NCI-H2227 treated with DMSO at 0.1 percent for 48 hours (cell line): ENCODE results near the gene NOMO2.
"Not testable (repeated sequence)": the region's sequence is repeated elsewhere in the genome, so short reads cannot be mapped to it uniquely, and the experiment has no call there.

Experiments
- DNase-seq: peaks from one replicate; lab custom pipeline; 2025; lab: John Stamatoyannopoulos, UW

The NOMO2 gene

GRCh38 chr16:18577942-18578341 lies 16.0 kb upstream of the NOMO2 start:
- not testable (repeated sequence) for DNase-seq

- DNase-seq: not testable (repeated sequence)
These were observed 14.0 kb upstream of the NOMO2 start for GRCh38 chr16:18575945-18576344.

- DNase-seq: not testable (repeated sequence)
These were observed 13.5 kb upstream of the NOMO2 start for GRCh38 chr16:18575298-18575917.

- not testable (repeated sequence) for DNase-seq
These were observed 12.0 kb upstream of the NOMO2 start for GRCh38 chr16:18573887-18574286.

- DNase-seq: not testable (repeated sequence)
These were observed 11.1 kb upstream of the NOMO2 start for GRCh38 chr16:18572973-18573372.

GRCh38 chr16:18571307-18571850 lies 9.5 kb upstream of the NOMO2 start:
- DNase-seq: not testable (repeated sequence)

- DNase-seq: not testable (repeated sequence)
These were observed 8.8 kb upstream of the NOMO2 start for GRCh38 chr16:18570529-18571306.

GRCh38 chr16:18560416-18561220 lies 1.3 kb downstream of the NOMO2 start:
- DNase-seq: not testable (repeated sequence)

- DNase-seq: not testable (repeated sequence)
These were observed 8.2 kb downstream of the NOMO2 start for GRCh38 chr16:18553671-18554070.

GRCh38 chr16:18547382-18547781 lies 14.5 kb downstream of the NOMO2 start:
- not testable (repeated sequence) for DNase-seq

- not testable (repeated sequence) for DNase-seq
These were observed 15.0 kb downstream of the NOMO2 start for GRCh38 chr16:18546853-18547252.

GRCh38 chr16:18544232-18545081 lies 17.4 kb downstream of the NOMO2 start:
- DNase-seq: not testable (repeated sequence)

GRCh38 chr16:18541912-18542311 lies 20.0 kb downstream of the NOMO2 start:
- DNase-seq: not testable (repeated sequence)

- DNase-seq: not testable (repeated sequence)
These were observed 24.9 kb downstream of the NOMO2 start for GRCh38 chr16:18537004-18537403.

GRCh38 chr16:18535519-18536168 lies 26.3 kb downstream of the NOMO2 start:
- not testable (repeated sequence) for DNase-seq

GRCh38 chr16:18534308-18534707 lies 27.6 kb downstream of the NOMO2 start:
- DNase-seq: not testable (repeated sequence)

- not testable (repeated sequence) for DNase-seq
These were observed 30.6 kb downstream of the NOMO2 start for GRCh38 chr16:18531323-18531722.

GRCh38 chr16:18530329-18530728 lies 31.6 kb downstream of the NOMO2 start:
- not testable (repeated sequence) for DNase-seq

- not testable (repeated sequence) for DNase-seq
These were observed 35.4 kb downstream of the NOMO2 start for GRCh38 chr16:18526547-18526946.

- not testable (repeated sequence) for DNase-seq
These were observed 35.9 kb downstream of the NOMO2 start for GRCh38 chr16:18525882-18526482.
